Glomerular visceral epithelial cell (primary cell): ENCODE data around the gene NARF.
"Not testable (repeated sequence)": the region's sequence is repeated elsewhere in the genome, so short reads cannot be mapped to it uniquely, and the experiment has no call there.

Source experiments
- DNase-seq: peaks from one replicate; pipeline ENCODE4 v3.0.0-alpha.2; 2016; ENCODE audit errors: extremely low spot score

NARF gene

GRCh38 chr17:82534401-82534812 is 75.9 kb downstream of the NARF start:
- no peak for DNase-seq

- no peak for DNase-seq
These were observed 78.1 kb downstream of the NARF start for GRCh38 chr17:82536512-82537201.

- not testable (repeated sequence) for DNase-seq
These were observed 78.7 kb downstream of the NARF start for GRCh38 chr17:82537228-82537627.

GRCh38 chr17:82539076-82539475 is 80.5 kb downstream of the NARF start:
- DNase-seq = not testable (repeated sequence)
